KOPT-K1 (cell line): ENCODE results near the gene TMPRSS13.

ENCODE experiments used
- H3K27ac ChIP-seq: fragments of 200-600 bp; sonication (generic); 2 replicates; pipeline ENCODE4 v1.5.1; 2016; ENCODE audit warnings: antibody characterized with exemption, mild to moderate bottlenecking, low read depth, low read length; ENCODE audit not compliant: poor library complexity, severe bottlenecking
- H3K36me3 ChIP-seq: fragments of 200-600 bp; sonication (generic); 2 replicates; pipeline ENCODE4 v1.5.1; 2017; ENCODE audit warnings: antibody characterized with exemption, mild to moderate bottlenecking, low read length, moderate library complexity; ENCODE audit not compliant: insufficient read depth
- H3K9me3 ChIP-seq: fragments of 200-600 bp; sonication (generic); 2 replicates; pipeline ENCODE4 v1.5.1; 2017; ENCODE audit warnings: antibody characterized with exemption, low read length, mild to moderate bottlenecking; ENCODE audit not compliant: insufficient read depth, poor library complexity, severe bottlenecking

Gene TMPRSS13

DNA sequence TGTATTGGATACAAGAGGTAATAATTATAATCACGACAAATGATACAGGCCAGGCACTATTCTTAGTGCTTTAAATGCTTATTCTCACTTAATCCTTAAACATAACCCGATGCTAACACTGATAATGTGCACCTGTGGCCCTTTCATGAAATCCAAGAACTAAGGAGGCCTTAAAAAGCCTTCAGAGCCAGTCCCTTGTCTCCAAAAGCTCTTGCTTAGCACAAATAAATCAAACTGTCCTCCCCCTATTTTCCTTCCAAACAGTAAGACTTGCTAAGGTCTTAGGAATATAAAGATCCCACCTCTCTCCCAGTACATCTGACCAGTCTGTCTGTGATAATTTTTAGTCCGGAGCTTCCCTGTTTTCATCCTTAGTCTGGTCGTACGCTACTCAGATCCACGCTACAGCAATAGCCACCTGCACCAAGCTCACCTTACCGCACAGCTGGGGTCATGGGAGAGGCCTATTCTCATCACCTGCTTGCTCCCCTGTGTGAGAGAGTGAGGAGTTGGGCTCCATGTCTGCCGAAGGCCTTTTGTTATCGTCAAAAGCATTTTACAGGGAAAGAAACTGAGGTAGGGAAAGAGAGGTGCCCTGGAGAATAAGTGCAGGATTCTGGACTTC, 69.6 kb downstream of the TMPRSS13 start:
- Histone ChIP-seq H3K27ac (no peak overlapping the region), H3K9me3 (no peaks in the 10 kb centered on the region), H3K36me3 (no peaks in the 10 kb centered on the region)

GRCh38 chr11:117859061-117859460, 70.1 kb downstream of the TMPRSS13 start:
- no peak overlapping the region for H3K27ac ChIP-seq
- no peaks in the 10 kb centered on the region for H3K36me3 ChIP-seq
- no peaks in the 10 kb centered on the region for H3K9me3 ChIP-seq

DNA sequence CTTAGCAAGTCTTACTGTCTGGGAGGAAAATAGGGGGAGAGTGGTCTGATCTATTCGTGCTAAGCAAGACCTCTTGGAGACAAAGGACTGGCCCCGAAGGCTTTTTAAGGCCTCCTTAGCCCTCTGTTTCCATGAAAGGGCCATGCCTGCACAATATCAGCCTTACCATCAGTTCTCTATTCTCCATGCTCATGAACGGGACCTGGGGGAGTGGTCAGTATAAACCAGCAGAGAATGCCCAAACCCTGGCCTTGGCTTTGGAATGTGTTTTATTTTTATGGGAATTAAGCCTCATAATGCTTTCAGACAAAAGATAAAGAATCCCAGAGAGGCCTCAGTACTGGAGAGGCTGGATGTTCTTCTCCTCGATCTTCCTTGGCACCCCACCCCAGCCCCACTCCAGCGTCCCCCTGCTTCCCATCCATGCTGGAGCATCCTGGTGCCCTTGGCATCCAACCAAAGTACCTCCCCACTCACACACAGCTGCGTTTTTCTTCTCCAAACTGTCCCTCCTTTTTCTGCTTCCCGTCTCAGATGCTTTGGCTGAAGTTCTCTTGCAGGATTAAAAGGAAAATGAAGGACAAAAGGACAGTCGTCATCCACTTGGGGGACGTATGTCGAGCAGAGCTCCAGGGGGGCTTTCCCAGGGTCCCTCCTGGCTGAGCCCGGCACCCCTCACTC, 71.3 kb downstream of the TMPRSS13 start:
- Histone ChIP-seq H3K9me3 (peaks cover 9% of the 10 kb centered on the region), H3K36me3 (no peaks in the 10 kb centered on the region), H3K27ac (no peak overlapping the region)

GRCh38 chr11:117855912-117856651, 73.1 kb downstream of the TMPRSS13 start:
- H3K27ac ChIP-seq = no peak overlapping the region
- peaks cover 18% of the 10 kb centered on the region for H3K9me3 ChIP-seq
- no peaks in the 10 kb centered on the region for H3K36me3 ChIP-seq

DNA sequence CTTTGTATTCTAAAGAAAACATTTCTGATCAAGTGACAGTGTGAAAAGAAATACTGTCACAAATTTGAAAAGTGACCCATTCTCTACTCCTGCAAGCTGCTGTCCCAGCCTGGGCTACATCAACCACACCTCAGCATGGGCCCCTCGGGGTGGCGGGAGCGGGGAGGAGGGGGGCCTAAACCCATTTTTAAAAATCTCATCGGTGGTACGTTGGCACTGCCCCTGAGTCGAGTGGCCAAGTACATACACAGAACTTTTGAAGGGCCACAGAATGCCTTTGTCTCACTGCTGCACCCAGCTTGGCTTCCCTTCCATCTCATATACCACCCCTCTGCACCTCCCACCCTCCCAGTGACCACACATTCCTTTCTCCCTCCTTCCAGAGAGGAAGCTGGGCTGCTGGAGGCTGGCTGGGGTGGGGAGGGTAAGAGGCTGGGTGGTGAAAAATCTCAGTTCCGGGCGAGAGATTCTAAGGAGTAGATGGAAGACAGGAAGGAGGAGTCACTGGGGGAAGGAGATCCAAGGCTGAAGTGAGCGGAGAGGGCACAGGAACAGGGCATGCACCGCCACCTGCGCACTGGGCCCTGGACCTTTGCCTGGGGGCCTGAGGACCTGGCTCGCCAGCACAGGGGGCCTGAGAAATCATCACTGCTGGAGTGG, 73.9 kb downstream of the TMPRSS13 start:
- no peak overlapping the region for H3K27ac ChIP-seq
- peaks cover 18% of the 10 kb centered on the region for H3K9me3 ChIP-seq
- no peaks in the 10 kb centered on the region for H3K36me3 ChIP-seq

DNA sequence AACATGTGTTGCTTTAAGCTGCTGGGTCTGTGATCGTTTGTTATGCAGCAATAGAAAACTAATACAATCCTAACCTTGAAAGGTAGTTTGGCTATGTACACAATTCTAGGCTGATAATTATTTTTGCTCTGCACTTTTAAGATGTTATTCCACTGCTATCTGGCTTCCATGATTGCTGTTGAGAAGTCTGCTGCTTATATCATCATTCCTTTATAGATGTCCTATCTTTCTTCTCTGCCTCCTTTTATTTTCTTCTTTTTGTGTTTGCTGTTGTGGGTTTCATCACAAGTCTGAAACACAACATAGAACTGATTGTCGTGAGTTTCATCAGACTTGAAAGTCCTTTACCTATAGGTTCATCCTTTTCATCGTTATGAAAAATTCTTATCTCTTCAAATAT, 76.9 kb downstream of the TMPRSS13 start:
- peaks cover 18% of the 10 kb centered on the region for H3K9me3 ChIP-seq
- H3K36me3 ChIP-seq = no peaks in the 10 kb centered on the region
- H3K27ac ChIP-seq = no peak overlapping the region

DNA sequence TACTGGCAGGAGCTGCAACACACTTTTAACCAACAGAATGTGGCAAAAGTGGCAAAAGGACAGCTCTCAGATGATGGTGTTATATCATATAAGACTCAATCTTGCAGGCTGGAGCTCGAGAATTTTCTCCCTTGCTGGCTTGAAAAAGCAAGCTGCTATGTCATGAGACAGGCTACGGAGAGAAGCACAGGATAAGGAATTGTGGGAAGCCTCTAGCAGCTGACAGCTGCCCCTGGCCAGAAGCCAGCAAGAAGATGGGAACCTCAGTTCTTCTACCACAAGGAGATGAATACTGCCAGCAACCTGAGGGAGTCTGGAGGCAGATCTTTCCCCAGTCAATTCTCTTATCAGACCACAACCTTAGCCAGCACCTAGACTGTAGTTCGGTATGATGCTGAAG, 77.3 kb downstream of the TMPRSS13 start:
- no peaks in the 10 kb centered on the region for H3K36me3 ChIP-seq
- H3K27ac ChIP-seq = no peak overlapping the region
- H3K9me3 ChIP-seq = peaks cover 18% of the 10 kb centered on the region

DNA sequence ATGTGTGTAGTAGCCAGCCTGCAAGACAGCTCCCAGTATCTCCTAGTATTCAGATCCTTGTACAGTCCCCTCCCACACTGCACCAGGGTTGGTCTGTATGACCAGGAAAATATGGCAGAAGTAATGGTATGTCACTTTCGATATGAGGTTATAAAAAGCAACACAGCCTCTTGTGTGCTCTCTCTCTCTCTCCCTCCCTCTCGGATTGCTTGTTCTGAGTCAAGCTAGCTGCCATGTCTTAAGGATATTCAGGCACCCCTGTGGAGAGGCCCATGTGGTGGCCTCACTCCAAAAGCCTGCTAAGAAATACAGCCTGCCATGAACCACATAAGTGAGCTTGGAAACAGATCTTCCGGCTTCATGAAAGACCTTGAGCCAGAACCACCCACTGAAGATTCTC, 78.1 kb downstream of the TMPRSS13 start:
- peaks cover 18% of the 10 kb centered on the region for H3K9me3 ChIP-seq
- no peaks in the 10 kb centered on the region for H3K36me3 ChIP-seq

More for the DNA sequence above, 78.1 kb downstream of the TMPRSS13 start:
- no peak overlapping the region for H3K27ac ChIP-seq
